MCF 10A (cell line): ENCODE measurements around the gene DNAH6. TPM values are rescaled to one million over a fixed set of nuclear protein-coding genes. Genes with fewer than 3 reads are reported as not detected.

Experiments used
- BruUV-seq: library from RNA; stranded (reverse); fragments of 400-500 nt; replicated peaks from 2 replicates; lab custom pipeline; 2021; lab: Mats Ljungman, UMichigan
- CTCF ChIA-PET: fragments of 300-600 bp; sonication (Branson Sonifier 250); formaldehyde crosslinking; extraction: SDS; loops from one replicate; lab custom pipeline; 2021; ENCODE audit warnings: antibody characterized with exemption, inconsistent platforms; lab: Yijun Ruan, JAX
- POLR2A ChIA-PET: fragments of 300-600, 350-650 bp; sonication (Branson Sonifier 250); formaldehyde crosslinking; extraction: SDS; loops from one replicate; lab custom pipeline; 2020; ENCODE audit warnings: antibody characterized with exemption, inconsistent platforms; lab: Yijun Ruan, JAX
- DNase-seq: peaks from one replicate; pipeline ENCODE4 v3.0.0-alpha.2; 2018; ENCODE audit not compliant: unreplicated experiment
- H3K27ac Mint-ChIP-seq: one replicate; pipeline ENCODE4 v1.8.0; 2022; ENCODE audit warnings: mild to moderate bottlenecking, low read depth, mixed read lengths; ENCODE audit not compliant: unreplicated experiment
- H3K27me3 Mint-ChIP-seq: one replicate; pipeline ENCODE4 v1.8.0; 2022; ENCODE audit warnings: mixed read lengths; ENCODE audit not compliant: insufficient read depth, unreplicated experiment
- H3K36me3 Mint-ChIP-seq: one replicate; pipeline ENCODE4 v1.8.0; 2022; ENCODE audit warnings: mild to moderate bottlenecking, moderate library complexity, mixed read lengths; ENCODE audit not compliant: insufficient read depth, unreplicated experiment
- H3K4me1 Mint-ChIP-seq: one replicate; pipeline ENCODE4 v1.8.0; 2022; ENCODE audit warnings: mixed read lengths; ENCODE audit not compliant: insufficient read depth, unreplicated experiment
- H3K4me3 Mint-ChIP-seq: one replicate; pipeline ENCODE4 v1.8.0; 2022; ENCODE audit warnings: mild to moderate bottlenecking, moderate library complexity, mixed read lengths; ENCODE audit not compliant: unreplicated experiment
- H3K9me3 Mint-ChIP-seq: one replicate; pipeline ENCODE4 v1.8.0; 2022; ENCODE audit warnings: mixed read lengths; ENCODE audit not compliant: unreplicated experiment
- intact Hi-C: fragments of 100-400 bp; cut with micrococcal nuclease; formaldehyde crosslinking; loops from 2 replicates; pipeline ENCODE4 v1.14.1; 2022
- total RNA-seq: library from RNA; stranded (reverse); gene quantifications from 2 replicates; pipeline ENCODE4 v1.2.3, GENCODE V29; 2022
- TF ChIP-seq, protein P1 (sequence below): fragments of 200-600 bp; IDR thresholded peaks from one replicate; pipeline ENCODE4 v1.8.0; 2022; ENCODE audit warnings: antibody characterized with exemption, mild to moderate bottlenecking; ENCODE audit not compliant: unreplicated experiment

The DNAH6 gene
- total RNA-seq, 1 experiment from 2014 or later = 0.14 TPM

DNA sequence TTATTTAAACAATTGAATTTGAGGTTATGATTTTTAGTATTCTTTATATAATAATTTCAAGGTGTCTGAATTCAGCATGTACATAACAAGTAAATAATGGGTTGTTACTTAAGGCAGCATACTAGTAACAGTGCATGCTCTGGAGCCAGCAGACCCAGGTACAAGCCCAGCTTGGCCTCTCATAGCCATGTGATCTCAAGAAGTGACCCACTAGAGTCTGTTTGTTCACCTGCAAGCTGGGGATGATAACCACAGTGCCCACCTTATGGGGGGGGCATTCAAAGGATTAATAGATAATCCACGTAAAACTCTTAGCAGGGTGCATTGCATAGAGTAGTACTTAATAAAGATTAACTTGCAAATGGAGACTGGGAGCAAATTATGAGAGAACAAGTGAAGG, 201.0 kb downstream of the DNAH6 start:
- Mint-ChIP-seq H3K4me3 (no peak overlapping the region), H3K36me3 (no peaks in the 10 kb centered on the region), H3K4me1 (peaks cover 5% of the 10 kb centered on the region), H3K27me3 (no peaks in the 10 kb centered on the region), H3K9me3 (no peaks in the 10 kb centered on the region), H3K27ac (no peak overlapping the region)
- POLR2A ChIA-PET = no interaction called here
- TF ChIP-seq, protein P1, sequence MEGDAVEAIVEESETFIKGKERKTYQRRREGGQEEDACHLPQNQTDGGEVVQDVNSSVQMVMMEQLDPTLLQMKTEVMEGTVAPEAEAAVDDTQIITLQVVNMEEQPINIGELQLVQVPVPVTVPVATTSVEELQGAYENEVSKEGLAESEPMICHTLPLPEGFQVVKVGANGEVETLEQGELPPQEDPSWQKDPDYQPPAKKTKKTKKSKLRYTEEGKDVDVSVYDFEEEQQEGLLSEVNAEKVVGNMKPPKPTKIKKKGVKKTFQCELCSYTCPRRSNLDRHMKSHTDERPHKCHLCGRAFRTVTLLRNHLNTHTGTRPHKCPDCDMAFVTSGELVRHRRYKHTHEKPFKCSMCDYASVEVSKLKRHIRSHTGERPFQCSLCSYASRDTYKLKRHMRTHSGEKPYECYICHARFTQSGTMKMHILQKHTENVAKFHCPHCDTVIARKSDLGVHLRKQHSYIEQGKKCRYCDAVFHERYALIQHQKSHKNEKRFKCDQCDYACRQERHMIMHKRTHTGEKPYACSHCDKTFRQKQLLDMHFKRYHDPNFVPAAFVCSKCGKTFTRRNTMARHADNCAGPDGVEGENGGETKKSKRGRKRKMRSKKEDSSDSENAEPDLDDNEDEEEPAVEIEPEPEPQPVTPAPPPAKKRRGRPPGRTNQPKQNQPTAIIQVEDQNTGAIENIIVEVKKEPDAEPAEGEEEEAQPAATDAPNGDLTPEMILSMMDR = no peak
- CTCF ChIA-PET = no interaction called here
- no peak for DNase-seq
- no TSS peak for BruUV-seq
- intact Hi-C loops = no loop called here

- no peaks in the 10 kb centered on the region for H3K4me1 Mint-ChIP-seq
- no TSS peak for BruUV-seq
- ChIA-PET POLR2A (no interaction called here), CTCF (no interaction called here)
- TF ChIP-seq, protein P1 = no peak
- no peaks in the 10 kb centered on the region for H3K9me3 Mint-ChIP-seq
- H3K27ac Mint-ChIP-seq = no peak overlapping the region
- no peak for DNase-seq
- H3K27me3 Mint-ChIP-seq = no peaks in the 10 kb centered on the region
- intact Hi-C loops = no loop called here
- no peaks in the 10 kb centered on the region for H3K36me3 Mint-ChIP-seq
- no peak overlapping the region for H3K4me3 Mint-ChIP-seq
These were observed 203.1 kb downstream of the DNAH6 start for GRCh38 chr2:84719434-84719833.

- intact Hi-C loops = no loop called here
- H3K4me1 Mint-ChIP-seq = no peaks in the 10 kb centered on the region
- no peak overlapping the region for H3K27ac Mint-ChIP-seq
- DNase-seq = no peak
- H3K4me3 Mint-ChIP-seq = no peak overlapping the region
- no peaks in the 10 kb centered on the region for H3K36me3 Mint-ChIP-seq
- CTCF ChIA-PET = no interaction called here
- no peaks in the 10 kb centered on the region for H3K9me3 Mint-ChIP-seq
- POLR2A ChIA-PET = no interaction called here
- TF ChIP-seq, protein P1 = no peak
- no TSS peak for BruUV-seq
- H3K27me3 Mint-ChIP-seq = no peaks in the 10 kb centered on the region
These were observed 207.5 kb downstream of the DNAH6 start for GRCh38 chr2:84723831-84724230.

DNA sequence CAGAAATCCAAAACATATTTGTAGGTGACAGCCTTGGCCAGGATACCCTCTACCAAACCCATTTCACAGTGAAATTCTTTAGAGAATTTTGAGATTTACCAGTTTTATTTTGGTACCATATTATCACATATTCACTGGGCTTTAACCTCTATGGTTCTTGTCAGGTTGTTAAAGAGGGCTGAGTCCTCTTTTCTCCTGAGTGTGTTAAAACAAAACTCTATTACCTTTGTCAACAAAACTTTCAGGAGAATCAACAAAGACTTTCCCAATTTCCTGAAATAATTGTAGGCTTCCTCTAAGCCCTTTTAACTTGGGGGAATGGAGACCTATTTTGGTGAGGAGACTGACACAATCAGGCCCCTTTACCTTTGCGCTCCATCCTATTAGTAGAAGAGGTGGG, 209.4 kb downstream of the DNAH6 start:
- no peaks in the 10 kb centered on the region for H3K9me3 Mint-ChIP-seq
- no peak overlapping the region for H3K4me3 Mint-ChIP-seq
- POLR2A ChIA-PET = no interaction called here
- TF ChIP-seq, protein P1 = no peak
- no peaks in the 10 kb centered on the region for H3K36me3 Mint-ChIP-seq
- H3K27me3 Mint-ChIP-seq = no peaks in the 10 kb centered on the region
- intact Hi-C loops = no loop called here
- no peaks in the 10 kb centered on the region for H3K4me1 Mint-ChIP-seq
- DNase-seq = no peak
- CTCF ChIA-PET = no interaction called here
- H3K27ac Mint-ChIP-seq = no peak overlapping the region
- no TSS peak for BruUV-seq
